ENCODE measurements around the gene MYLK4.

Gene MYLK4

GRCh38 chr6:2784930-2785329, 34.2 kb upstream of the MYLK4 start:
- H3K27ac ChIP-seq = no peak overlapping the region
- TF ChIP-seq ZFX (IDR thresholded peaks at IDR 0.05; ENCODE audit: borderline replicate concordance) (no peak), CTCF (IDR thresholded peaks at IDR 0.05) (no peak)

- TF ChIP-seq ZFX (IDR thresholded peaks at IDR 0.05; ENCODE audit: borderline replicate concordance) (no peak), CTCF (IDR thresholded peaks at IDR 0.05) (no peak)
- no peak overlapping the region for H3K27ac ChIP-seq
These were observed 33.3 kb upstream of the MYLK4 start for GRCh38 chr6:2784061-2784460.

GRCh38 chr6:2783188-2783963, 32.7 kb upstream of the MYLK4 start:
- H3K27ac ChIP-seq = no peak overlapping the region
- TF ChIP-seq CTCF (IDR thresholded peaks at IDR 0.05) = no peak
- no peak for TF ChIP-seq ZFX (IDR thresholded peaks at IDR 0.05; ENCODE audit: borderline replicate concordance)

DNA sequence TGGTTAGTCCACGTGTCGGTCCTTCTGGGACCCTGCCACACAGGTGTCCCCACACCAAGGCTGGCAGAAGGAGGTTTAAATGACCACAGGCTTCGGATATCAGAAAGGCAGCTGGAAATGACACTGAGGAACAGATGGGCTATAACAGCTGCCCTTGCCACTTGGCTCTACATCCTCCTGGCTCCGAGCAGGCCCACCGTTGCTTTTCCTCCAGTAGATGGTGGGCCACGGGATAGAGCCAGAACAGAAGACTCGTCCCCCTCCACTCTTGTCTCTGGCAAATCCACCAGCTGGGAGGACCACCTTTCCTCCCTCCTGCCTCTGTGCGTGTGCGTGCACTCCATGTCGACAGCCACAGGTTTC, 32.1 kb upstream of the MYLK4 start:
- no peak overlapping the region for H3K27ac ChIP-seq
- TF ChIP-seq CTCF (IDR thresholded peaks at IDR 0.05) (no peak), ZFX (IDR thresholded peaks at IDR 0.05; ENCODE audit: borderline replicate concordance) (no peak)

- no peak for TF ChIP-seq CTCF (IDR thresholded peaks at IDR 0.05)
- TF ChIP-seq ZFX (IDR thresholded peaks at IDR 0.05; ENCODE audit: borderline replicate concordance) = no peak
- H3K27ac ChIP-seq = no peak overlapping the region
These were observed 31.6 kb upstream of the MYLK4 start for GRCh38 chr6:2782356-2782708.

DNA sequence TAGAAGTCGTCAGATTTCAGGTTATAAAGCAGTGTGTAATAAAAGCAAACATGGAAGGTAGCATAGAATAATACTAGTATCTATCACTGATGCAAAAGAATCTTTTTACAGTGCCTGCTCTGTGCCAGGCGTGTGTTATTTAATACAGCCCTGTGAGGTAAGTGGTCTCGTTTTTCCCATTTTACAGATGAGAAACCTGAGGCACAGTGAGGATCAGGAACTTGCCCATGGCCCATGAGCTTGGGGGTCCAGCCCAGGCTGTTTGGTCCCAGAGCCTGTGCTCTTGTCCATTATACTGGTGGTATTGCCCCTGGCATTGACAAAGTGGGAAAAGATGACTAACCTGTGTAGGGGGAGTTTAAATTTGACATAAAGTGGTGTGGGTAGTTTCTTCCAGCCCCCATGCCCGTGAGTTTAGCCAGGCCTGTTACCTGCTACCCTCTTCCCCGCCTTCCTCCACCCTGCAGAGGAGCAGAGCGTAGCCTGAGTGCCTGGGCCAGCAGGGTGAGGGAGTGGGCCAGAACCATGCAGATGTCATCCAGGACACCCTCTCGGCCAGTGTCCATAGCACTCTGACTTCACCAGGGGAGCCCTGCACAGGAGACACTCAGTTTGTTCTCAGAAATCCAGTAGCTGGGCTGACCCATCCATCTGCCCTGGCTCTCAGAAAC, 31.1 kb upstream of the MYLK4 start:
- TF ChIP-seq CTCF (IDR thresholded peaks at IDR 0.05) = no peak
- TF ChIP-seq ZFX (IDR thresholded peaks at IDR 0.05; ENCODE audit: borderline replicate concordance) = no peak
- no peak overlapping the region for H3K27ac ChIP-seq

DNA sequence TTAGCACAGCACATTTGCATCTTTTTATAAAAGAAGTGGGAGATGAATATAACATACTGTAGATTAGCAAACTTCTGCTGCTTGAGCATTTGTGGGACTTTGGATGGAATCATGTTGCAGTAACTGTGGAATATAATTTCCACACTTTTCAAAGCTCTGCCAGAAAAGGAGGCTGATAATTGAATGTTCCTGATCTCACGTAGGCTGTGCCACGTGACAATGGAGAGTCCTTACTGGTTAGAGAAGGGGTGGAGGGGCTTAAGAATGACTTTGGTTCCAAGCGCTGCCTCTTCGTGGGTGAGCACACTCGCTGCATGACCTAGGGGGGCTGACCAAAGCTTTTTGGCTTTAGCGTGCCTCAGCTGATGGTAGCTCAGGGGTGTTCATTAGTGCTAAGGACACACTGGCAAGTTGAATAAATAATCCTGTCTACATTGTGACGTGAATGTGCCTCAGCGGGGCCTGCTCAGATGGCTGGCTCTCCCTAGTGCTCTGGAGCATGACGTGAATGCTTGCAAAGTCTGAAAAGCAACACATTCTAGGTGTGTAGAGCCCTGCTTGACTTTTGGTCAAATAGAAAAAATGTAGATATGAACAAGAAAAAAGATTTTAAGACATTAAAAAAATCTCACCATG, 29.5 kb upstream of the MYLK4 start:
- TF ChIP-seq CTCF (IDR thresholded peaks at IDR 0.05) (no peak), ZFX (IDR thresholded peaks at IDR 0.05; ENCODE audit: borderline replicate concordance) (no peak)
- H3K27ac ChIP-seq = no peak overlapping the region
